ENCODE measurements around the gene MPP1.
A peak's percentile ranks its signal among the peaks of the same experiment; 100 is the strongest.

The MPP1 gene

DNA sequence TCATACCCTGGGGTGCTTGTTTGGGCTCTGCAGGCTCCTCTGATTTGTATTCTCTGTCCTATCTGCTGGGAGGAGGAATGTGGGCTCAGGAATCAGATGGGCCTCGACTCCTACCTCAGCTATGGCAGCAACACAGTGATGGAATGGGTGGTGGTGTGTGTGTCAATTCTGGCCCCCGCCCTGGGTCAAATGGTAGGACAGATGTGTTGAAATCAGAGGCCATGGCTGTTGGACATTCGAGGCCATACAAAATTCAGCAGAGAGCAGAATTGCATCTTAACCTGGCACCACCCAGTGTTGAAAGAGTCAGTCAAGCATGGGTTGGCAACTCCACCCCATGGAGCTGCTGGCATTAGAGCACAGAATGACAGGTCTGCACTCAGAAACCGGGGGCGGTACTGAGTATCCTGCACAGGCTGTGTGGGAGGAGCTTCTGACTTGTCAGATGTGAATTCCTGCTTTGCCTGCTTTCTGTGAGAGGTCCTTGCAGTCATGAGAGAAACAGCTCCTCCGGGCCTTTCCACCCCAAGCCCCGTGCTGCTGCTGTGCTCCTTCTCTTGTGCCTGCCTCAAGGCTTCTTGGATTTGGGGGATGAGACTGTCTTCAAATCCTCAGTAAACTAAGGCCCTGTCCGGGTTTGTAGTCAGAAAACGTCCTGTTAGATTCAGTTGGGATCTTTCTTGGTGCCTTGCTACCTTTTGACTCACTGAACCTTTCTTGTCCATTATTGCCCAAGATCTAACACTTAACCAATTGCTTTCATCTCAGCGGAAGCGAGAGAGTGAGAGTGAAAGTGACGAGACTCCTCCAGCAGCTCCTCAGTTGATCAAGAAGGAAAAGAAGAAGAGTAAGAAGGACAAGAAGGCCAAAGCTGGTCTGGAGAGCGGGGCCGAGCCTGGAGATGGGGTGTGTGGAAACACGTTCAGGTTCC lies 29.6 kb downstream of the MPP1 start:
- no peak for DNase-seq (ENCODE audit: low spot score)

DNA sequence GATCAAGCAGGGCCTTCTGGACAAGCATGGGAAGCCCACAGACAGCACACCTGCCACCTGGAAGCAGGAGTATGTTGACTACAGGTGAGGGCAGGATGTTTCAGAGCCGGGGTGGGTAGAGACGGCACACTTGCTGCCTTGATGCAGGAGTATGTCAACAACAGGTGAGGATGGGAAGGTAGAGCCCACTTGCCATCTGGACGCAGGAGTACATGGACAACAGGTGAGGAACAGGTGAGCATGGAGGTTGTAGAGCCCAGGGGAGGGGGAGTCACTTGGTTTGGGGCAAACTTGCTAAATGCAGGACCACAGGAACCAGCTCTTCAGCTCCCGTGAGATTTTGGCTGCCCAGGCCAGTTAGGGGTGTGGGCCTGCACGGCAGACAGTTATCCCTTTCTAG lies 30.7 kb downstream of the MPP1 start:
- no peak for DNase-seq (ENCODE audit: low spot score)

DNA sequence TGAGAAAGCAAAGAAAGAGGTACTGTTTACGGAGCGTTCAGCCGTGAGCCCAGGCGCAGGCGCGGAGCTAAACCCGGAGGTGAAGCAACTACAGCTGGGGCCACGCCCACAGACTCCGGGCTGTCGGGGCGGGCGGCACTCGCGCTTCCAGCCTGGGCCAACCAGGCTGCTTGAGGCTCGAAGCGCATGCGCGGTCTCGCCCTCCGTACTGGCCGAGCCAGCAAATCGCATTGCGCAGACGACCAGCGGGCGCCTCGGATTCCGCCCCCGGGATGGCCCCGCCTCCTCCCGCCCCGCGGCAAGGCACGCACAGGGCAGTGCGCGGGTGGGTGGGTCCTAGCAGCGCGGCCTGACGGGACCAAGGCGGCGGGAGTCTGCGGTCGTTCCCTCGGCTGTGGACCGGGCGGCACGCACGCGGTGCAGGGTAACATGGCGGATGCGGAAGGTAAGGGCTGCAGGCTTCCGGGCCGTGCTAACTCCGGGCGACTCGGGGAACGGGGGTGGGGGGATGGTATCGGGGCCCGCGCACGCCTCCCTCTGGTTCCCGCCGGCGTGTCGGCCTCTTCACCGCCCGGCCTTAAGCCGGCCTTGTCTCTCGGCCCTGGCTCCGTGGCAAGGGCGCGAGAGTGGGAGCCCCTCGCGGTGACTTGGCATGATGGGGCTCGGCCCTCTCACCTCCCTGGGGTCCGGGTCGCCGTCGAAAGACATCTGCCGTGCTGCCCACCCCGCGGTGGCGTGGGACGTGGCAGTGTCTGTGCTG lies 42.6 kb downstream of the MPP1 start, which contains the start of gene DKC1:
TSS of gene DKC1 (plus strand) at position 328 of the 760 bp plus-strand sequence. CDS start at position 430, 102 bp downstream.
- DNase-seq (ENCODE audit: low spot score): peak; percentile 95

DNA sequence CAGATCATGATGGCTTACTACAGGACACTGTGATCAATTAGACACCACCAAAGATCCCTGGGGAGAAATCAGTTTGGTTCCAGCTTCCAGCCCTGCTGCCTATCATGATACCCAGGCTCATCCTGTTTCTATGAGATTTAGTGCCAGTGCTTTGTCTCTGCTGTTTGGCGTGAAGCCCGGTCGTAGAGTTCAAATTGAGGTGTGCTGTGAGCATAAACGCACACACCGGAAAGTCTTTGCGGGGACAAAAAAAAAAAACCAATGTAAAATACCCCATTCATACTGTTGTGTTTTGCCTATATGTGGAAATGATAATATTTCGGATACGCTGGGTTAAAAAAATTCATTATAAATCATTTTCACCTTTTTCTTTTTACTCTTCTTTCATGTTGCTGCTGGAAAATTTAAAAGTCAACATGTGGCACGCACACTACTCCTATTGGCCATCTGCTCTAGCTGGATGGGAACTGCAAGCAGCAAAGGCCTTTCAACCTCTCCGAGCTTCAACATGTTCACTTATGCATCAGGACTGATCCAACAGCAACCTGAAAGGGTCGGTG lies 43.2 kb downstream of the MPP1 start:
- no peak for DNase-seq (ENCODE audit: low spot score)

DNA sequence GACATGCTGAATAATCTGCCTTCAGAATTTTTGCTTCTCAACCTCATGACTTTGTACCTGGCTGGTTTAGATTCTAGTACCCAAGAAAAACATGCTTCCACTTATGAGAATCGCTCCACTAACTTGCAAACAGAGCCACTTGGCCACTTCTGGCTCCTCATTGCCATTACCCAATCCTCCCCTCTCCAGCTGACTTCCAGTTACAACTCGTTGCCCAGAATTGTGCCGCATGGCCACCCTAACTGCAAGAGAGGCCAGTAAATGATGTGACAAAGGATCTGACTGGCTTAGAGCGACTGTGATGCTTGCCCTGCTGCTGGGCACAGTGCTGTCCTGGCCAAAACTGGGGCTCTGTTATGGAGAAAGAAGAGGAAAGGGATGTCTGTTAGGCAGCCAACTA lies 46.6 kb downstream of the MPP1 start:
- no peak for DNase-seq (ENCODE audit: low spot score)

DNA sequence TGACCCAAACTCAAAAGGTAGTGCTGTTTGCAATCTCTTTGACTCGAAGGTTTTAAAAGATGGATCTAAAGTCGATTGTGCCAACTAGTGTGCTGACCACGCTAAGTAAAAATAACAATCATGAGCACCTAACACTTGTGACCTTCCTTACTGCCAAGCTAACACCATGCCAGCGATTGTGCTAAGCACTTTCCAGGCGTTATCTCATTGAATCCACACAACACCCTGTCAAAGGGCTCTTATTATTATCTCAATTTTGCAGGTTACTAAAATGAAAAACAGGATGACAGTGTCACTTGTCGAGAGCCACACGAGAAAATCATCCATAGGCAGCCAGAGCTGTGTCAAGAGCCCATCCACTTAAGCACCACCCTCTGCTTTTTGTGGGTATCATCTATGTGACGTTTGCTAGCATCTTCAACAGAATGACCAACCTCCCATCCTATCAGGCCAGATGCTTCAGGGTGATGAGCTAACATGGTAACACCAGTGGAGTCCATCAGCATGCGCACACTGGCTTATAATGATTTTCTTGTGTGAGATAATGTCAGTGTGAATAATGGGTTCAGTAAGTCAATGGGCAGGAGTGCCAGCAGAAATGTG lies 53.5 kb downstream of the MPP1 start:
- DNase-seq (ENCODE audit: low spot score): no peak

DNA sequence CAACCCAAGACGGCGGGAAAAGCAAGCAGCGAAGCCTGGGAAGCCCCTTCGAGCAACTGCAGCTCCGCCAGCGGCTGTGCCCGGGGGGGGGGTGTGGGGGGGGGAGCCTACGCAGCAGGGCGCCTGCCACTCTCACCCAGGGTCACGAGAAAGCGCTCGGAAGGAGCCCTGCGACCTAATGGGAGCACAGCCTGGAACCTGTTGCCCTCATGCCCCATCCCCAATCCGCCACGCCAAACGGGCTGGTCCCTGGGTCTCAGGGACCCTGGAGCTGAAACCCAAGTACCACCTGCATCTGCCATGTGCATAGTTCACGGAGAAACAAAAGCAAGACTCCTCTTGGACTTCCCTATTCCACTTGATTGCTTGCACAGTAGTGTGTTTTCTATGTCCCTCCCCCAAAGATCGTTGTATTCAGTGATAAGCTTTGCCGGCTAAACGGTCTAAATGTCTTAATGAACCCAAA lies 54.0 kb downstream of the MPP1 start:
- DNase-seq (ENCODE audit: low spot score): no peak

DNA sequence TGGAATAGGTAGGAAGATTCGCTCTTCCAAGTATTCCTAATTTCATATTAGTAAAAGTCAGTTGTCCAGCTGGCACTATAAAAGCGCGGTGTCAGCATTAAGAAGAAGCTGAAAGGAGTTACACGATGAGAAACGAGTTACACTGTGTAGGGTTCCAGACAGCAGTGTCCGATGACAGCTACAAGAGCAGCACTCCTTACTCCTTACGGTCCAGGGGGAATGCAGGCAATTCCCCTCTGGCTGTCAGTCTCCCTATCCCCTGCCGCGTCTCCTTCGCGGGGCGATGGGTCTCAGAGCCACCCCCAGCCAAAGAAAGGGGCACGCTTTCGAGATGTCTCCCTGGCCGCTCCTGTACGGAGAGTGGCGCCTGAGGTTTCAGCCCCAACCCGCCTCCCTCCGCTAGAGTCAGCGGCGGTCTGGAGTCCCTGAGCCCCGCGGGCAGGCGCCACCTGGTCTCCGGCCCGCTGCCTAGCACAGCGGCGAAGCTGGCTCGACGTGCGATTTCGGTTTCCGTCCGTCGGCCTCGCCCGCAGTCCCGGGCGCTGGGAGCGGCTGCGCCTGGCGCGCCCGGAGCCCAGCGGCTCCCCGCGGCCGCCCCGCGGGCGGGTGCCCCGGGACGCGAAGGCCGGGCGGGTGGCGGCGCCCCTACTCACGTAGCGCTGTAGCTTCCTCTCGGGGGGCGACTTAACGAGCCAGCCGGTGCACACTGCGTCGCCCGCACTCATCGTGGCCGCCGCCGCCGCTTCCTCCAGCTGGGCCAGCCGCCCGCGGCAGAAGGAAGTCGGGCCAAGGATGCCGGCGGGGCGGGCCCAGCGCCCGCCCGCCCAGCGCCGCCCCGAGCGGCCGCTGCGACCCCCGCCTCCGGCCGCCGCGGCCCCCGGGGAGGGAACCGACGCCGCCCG lies 54.7 kb downstream of the MPP1 start, which contains the start of gene GAB3:
TSS of gene GAB3 (minus strand) at position 777 of the 902 bp plus-strand sequence. CDS start at position 725, 52 bp downstream.
- DNase-seq (ENCODE audit: low spot score): no peak

DNA sequence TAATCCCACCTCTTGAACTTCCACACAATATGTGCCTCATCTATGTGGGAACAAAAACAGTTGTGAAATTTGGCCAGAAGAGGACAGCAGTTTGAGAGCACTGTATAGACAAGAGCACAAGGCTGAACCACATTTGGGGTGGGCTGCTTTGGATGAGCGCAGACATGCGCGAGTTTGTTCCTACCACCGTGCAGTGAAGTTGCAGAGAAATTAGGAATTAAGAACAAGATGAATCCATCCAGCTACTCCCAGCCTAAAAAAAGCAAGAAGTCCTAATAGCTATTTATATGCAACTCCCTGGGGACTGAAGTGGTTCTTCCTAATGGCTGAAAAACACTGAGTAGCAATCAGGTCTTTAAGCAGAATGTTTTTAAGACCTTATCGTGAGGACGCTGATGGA lies 55.4 kb downstream of the MPP1 start:
- no peak for DNase-seq (ENCODE audit: low spot score)

DNA sequence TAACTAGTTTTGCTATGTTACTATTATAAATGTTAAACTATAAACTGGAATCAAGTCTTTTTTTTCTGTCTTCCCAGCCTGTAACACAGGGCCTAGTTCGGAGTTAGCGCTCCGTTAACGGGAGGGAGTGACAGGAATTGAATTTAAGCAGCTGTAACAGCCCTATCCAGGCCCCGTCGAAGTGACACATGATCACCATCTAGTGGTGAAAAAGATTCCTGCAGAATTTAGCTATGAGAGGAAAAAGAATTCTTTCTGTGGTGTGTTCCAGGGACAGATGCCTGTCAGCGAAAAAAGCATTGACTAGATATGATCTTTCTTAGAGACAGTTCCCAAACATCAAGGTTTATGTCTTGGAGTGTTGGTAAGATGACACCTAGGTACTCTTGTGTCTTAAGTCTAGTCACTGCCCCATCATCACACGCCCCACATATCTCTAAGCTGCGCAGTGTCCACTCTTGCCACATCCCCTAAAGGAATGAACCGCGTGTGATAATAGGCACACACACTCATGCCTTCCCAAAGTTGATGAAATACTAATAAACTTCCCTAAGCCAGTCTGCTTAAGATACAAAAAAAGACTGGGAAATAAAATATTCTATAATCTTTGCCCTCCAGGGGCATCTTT lies 56.5 kb downstream of the MPP1 start:
- peak; percentile 82 for DNase-seq (ENCODE audit: low spot score)

DNA sequence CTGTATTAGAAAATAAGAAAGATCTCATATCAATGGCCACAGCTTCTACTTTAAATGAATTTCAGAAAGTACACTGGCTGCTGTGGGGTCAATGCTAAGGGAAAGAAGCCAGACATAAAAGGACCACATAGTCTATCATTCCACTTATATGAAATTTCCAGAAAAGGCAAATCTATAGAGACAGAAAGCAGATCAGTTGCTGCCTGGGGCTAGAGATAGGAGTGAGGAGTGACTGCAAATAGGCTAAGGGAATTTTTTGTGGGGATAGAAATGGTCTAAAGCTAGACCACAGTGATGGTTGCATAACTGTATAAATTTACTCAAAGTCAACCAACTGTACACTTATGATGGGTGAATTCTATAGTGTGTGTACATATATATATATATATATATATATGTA lies 62.7 kb downstream of the MPP1 start:
- DNase-seq (ENCODE audit: low spot score): no peak

DNA sequence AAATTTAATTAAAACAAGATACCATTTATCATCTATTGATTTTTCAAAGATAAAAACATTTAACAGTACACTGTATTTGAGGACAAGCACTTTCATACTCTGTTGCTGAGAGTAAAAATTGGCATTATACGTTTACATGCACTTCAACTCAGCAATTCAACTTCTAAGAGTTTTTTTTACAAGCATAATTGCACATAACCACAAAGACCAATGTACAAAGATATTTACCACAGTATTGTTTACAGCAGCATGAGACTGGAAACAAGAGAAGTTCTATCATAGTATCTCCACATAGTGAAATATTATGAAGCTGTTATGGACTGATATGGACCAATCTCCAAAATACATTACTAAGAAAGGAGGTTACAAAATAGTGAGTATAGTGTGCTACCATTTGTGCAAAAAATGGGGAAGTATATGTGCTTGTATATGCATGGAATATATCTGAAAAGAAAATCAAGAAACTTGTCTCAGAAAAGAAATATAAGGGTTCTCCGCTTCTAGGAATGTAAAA lies 65.3 kb downstream of the MPP1 start:
- DNase-seq (ENCODE audit: low spot score): no peak

DNA sequence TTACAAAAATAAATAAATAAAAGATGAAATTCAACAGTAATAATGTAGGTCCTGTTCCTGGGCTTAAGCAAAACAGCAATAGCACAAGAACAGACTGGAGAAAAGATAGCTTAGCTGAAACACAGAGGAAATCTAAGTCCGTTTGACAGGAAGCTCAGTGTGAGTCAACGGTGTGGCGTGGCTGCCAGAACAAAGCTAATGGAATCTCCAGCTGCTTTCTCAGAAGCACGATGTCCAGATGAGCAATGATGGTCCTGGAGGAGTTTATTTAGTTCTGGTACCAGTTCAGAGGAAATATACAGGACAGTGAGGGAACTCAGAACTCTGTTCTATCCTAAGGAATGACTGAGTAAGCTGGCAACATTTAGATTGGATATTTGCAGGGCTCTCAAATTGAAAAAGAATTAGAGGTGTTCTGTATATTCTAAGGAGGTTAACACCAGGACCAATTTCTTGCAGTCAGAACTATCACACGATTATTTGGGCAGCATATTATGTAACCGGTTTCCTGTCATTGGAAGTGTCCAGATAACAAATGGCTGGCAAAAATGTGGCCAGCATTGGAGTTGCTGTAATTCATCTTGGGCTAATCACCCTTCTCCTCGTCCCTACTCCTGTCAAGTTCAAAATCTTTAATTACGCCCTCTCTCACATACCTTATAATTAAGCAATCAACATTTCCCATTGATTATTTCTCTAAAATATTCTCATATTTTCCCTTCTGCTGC lies 67.1 kb downstream of the MPP1 start:
- DNase-seq (ENCODE audit: low spot score): peak; percentile 56

DNA sequence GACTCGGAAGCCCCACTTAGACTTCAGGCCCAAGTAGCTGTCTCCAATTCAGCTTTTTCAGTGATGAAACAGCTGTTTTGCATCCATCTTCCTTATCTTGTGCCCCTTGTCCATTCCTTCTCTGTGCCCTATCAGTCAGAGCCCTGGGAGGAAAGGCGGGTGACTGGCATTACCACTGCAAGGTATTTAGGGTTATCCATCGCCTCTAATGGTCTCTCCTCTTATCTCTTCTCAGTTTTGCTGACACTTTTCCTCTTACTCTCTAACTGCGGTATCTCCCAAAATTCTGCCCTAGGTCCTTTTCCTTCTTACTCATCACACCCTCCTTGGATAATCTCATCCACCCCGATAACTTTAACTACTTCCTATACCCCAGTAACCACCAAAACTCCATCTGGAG lies 68.1 kb downstream of the MPP1 start:
- no peak for DNase-seq (ENCODE audit: low spot score)

DNA sequence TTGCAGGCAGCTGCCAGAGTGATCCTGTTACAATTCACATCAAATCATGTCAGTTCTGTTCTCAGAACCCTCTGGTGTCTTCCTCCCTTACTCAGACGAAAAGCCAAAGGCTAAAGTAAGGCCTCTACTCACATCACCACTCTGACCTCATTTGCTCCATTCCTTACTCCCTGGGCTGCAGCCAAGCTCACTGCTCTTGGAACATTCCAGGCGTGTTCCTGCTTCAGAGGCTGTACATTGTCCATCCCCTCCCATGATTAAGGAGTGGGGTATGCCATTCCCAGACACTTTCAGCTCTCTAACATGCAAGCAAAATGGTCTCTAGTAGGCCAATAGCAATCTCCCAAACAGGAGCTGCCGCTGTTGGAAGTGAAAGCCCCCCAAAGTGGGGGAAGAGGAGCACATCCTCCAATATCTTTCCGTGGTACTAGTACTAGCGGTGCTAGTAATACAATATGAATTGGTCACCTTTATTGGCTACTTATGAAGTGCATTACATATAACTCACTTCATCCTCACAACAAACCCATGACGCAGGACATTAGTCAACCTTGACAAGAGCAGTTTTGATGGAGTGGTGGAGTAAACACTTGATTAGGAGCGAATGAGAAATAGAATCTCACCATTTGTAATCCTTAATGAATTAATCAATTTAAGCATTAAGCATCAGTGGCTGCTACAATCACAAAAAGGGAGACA lies 69.4 kb downstream of the MPP1 start:
- DNase-seq (ENCODE audit: low spot score): no peak

DNA sequence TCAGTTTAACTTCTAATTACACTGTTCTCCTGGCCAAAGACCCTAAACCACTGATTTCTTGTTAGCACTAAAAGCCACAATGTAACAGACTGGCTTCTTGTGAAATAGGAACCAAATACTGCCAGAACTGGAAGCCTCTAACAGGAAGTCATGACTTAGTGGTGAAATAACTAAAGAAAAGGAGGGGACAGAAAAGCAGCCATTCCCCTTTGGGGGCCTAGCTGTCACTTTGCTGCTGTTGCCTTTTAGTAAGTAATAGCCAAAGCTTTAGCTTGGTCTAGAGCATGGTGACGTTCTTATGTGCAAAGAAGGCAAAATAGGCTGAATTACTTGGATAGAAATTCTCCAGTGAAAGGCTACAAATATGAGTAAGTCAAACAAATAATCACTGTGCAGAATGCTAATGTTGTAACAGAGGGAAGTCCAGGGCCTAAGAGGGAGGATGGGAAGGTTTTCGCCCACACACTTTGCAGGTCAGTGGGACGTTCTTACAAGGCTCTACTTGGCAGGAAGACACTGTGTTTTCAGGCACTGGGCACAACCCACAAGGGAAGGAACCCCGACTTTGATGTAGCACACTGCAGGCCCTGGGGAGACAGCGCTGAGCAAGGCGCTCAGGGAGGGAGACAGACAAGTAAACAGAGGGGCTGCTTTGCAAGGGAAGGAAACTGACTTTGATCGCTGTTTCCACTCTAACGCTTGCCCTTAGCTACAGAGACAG lies 71.1 kb downstream of the MPP1 start:
- peak; percentile 68 for DNase-seq (ENCODE audit: low spot score)

DNA sequence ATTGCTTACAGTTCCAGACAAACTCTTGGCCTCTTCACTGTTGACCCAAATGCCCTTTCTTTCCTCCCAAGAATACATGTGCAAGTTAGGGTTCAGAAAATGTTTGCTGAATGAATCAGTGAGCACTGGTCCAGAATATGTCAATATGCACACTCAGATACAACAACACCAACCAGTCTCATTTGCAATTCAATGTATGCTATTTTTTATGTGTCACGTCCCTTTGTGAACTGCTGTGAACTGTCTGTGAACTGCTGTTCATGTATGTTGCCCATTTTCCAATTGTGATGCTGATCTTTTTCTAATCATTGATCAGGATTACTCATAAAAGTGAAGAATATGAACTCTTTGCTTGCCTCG lies 72.2 kb downstream of the MPP1 start:
- DNase-seq (ENCODE audit: low spot score): no peak

DNA sequence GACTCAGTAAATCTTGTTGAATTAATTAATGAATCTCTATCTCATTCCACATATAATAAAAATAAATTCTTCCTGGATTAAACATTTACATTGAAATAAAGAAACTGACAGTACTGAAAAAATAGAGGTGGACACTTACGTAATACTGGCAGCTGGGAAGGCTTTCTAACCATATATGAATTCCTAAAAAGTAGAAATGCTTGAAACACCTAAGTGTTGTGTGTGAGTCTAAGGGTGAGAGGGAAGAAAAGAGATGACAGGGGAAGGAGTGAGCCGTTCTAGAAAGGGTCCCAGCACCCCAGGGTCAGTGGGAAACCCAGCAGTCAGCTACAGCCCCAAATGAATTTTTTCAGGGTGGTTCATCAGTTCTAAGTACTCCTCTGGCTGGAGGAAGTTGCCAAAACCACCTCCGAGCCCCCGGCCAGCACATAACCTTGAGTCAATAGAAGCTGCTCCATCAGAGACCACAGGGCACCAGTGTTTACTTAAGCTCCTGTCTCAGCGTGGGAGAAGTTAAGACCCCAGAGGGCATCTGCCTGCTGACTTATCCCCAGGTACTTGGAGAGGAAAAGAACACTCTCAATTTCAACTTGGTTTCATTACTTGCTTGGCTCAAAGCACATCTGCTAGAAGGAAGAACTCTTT lies 72.7 kb downstream of the MPP1 start:
- no peak for DNase-seq (ENCODE audit: low spot score)
